Measurements from ENCODE around the gene UBE2L3.
"Not testable (repeated sequence)": the region's sequence is repeated elsewhere in the genome, so short reads cannot be mapped to it uniquely, and the experiment has no call there.

UBE2L3 gene

DNA sequence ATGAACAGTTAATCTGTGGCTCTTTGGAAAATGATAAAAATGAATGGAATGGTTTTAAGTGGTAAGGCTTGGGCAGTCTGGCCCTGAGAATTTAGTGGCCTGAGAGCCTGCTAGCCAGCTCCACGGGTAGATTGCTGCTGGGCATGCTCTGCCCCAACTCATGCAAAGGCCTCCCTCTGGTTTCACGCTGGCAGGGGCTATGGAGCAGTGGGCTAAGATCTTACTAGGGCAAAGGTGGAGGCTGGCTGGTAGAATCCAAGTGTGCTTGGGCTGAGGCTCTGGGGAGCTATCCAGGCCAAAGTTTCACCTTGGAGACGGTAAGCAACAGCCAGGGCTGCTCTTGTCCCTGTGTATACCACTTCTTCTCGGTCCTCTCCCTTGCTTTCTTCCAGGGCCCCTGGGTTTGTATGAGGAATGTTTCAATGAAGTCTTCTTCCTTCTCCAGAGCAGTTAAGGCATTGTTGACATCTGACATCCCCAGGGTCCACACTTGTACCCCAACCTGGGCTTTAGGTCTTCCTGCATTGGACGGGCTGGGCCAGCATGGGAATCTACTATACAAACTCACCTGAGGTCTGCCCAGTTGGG is 27.4 kb downstream of the UBE2L3 start:
- TF ChIP-seq, protein P1, sequence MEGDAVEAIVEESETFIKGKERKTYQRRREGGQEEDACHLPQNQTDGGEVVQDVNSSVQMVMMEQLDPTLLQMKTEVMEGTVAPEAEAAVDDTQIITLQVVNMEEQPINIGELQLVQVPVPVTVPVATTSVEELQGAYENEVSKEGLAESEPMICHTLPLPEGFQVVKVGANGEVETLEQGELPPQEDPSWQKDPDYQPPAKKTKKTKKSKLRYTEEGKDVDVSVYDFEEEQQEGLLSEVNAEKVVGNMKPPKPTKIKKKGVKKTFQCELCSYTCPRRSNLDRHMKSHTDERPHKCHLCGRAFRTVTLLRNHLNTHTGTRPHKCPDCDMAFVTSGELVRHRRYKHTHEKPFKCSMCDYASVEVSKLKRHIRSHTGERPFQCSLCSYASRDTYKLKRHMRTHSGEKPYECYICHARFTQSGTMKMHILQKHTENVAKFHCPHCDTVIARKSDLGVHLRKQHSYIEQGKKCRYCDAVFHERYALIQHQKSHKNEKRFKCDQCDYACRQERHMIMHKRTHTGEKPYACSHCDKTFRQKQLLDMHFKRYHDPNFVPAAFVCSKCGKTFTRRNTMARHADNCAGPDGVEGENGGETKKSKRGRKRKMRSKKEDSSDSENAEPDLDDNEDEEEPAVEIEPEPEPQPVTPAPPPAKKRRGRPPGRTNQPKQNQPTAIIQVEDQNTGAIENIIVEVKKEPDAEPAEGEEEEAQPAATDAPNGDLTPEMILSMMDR (IDR thresholded peaks at IDR 0.05; ENCODE audit: insufficient read depth, low read length), result no peak
- TF ChIP-seq, protein P2, sequence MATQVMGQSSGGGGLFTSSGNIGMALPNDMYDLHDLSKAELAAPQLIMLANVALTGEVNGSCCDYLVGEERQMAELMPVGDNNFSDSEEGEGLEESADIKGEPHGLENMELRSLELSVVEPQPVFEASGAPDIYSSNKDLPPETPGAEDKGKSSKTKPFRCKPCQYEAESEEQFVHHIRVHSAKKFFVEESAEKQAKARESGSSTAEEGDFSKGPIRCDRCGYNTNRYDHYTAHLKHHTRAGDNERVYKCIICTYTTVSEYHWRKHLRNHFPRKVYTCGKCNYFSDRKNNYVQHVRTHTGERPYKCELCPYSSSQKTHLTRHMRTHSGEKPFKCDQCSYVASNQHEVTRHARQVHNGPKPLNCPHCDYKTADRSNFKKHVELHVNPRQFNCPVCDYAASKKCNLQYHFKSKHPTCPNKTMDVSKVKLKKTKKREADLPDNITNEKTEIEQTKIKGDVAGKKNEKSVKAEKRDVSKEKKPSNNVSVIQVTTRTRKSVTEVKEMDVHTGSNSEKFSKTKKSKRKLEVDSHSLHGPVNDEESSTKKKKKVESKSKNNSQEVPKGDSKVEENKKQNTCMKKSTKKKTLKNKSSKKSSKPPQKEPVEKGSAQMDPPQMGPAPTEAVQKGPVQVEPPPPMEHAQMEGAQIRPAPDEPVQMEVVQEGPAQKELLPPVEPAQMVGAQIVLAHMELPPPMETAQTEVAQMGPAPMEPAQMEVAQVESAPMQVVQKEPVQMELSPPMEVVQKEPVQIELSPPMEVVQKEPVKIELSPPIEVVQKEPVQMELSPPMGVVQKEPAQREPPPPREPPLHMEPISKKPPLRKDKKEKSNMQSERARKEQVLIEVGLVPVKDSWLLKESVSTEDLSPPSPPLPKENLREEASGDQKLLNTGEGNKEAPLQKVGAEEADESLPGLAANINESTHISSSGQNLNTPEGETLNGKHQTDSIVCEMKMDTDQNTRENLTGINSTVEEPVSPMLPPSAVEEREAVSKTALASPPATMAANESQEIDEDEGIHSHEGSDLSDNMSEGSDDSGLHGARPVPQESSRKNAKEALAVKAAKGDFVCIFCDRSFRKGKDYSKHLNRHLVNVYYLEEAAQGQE (IDR thresholded peaks at IDR 0.05; ENCODE audit: insufficient replicate concordance, low read depth), result no peak
- TF ChIP-seq POLR2AphosphoS5 (IDR thresholded peaks at IDR 0.05; ENCODE audit: low read depth) (no peak), SPI1 (IDR thresholded peaks at IDR 0.05; ENCODE audit: borderline replicate concordance, low read depth) (no peak), GABPA (IDR thresholded peaks at IDR 0.05; ENCODE audit: low read depth) (no peak)
- no peak overlapping the region for H3K4me3 ChIP-seq (replicated peaks; ENCODE audit: insufficient read depth, low read length)
- DNase-seq (ENCODE audit: low read depth in 1 of 2, low spot score in 1 of 2), result no peak
- no peak overlapping the region for H3K27ac ChIP-seq (replicated peaks)
- H3K27me3 ChIP-seq (ENCODE audit: insufficient read depth, poor library complexity, severe bottlenecking), result no peaks in the 10 kb centered on the region

DNA sequence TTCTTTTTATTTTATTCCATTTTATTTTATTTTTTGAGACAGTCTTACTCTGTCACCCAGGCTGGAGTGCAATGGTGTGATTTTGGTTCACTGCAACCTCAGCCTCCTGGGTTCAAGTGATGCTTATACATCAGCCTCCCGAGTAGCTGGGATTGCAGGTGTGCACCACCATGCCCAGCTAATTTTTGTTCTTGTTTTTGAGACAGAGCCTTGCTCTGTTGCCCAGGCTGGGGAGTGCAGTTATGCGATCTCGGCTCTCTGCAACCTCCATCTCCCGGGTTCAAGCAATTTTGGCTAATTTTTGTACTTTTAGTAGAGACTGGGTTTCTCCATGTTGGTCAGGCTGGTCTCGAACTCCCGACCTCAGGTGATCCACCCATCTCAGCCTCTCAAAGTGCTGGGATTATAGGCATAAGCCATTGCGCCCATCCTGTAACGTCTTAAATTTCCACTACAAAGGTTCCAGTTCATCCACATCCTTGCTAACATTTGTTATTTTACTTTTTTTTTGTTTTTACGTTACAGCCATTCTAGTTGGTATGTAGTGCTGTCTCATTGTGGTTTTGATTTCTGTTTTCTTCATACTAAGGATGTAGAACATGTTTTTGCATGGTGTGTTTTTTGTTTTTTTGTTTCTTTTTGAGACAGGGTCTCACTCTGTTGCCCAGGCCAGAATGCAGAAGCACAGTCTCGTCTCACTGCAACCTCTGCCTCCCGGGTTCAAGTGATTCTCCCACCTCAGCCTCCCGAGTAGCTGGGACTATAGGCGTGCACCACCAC is 29.0 kb downstream of the UBE2L3 start:
- not testable (repeated sequence) for H3K27me3 ChIP-seq (ENCODE audit: insufficient read depth, poor library complexity, severe bottlenecking); DNase-seq (ENCODE audit: low read depth in 1 of 2, low spot score in 1 of 2)

DNA sequence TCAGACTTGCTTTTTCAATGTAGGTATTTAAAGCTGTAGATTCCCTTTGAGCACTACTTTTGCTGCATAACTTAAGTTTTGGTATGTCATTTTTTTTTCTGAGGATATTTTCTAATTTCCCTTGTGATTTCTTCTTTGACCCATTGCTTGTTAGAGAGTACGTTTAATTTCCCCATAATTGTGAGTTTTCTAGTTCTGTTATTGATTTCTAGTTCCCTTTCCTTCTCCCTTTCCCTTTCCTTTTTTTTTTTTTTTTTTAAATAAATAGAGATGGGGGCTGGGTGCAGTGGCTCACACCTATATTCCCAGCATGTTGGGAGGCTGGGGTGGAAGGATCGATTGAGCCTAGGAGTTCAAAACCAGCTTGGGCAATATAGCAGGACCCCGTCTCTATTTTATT is 30.8 kb downstream of the UBE2L3 start:
- no peaks in the 10 kb centered on the region for H3K27me3 ChIP-seq (ENCODE audit: insufficient read depth, poor library complexity, severe bottlenecking)
- DNase-seq (ENCODE audit: low read depth in 1 of 2, low spot score in 1 of 2), result no peak
- TF ChIP-seq, protein P1 (IDR thresholded peaks at IDR 0.05; ENCODE audit: insufficient read depth, low read length), result no peak
- TF ChIP-seq GABPA (IDR thresholded peaks at IDR 0.05; ENCODE audit: low read depth) (no peak), POLR2AphosphoS5 (IDR thresholded peaks at IDR 0.05; ENCODE audit: low read depth) (no peak), SPI1 (IDR thresholded peaks at IDR 0.05; ENCODE audit: borderline replicate concordance, low read depth) (no peak)
- TF ChIP-seq, protein P2 (IDR thresholded peaks at IDR 0.05; ENCODE audit: insufficient replicate concordance, low read depth), result no peak
- no peak overlapping the region for H3K4me3 ChIP-seq (replicated peaks; ENCODE audit: insufficient read depth, low read length)
- no peak overlapping the region for H3K27ac ChIP-seq (replicated peaks)

More for the DNA sequence above, 29.0 kb downstream of the UBE2L3 start:
- not testable (repeated sequence) for H3K4me3 ChIP-seq (replicated peaks; ENCODE audit: insufficient read depth, low read length); H3K27ac ChIP-seq (replicated peaks)

DNA sequence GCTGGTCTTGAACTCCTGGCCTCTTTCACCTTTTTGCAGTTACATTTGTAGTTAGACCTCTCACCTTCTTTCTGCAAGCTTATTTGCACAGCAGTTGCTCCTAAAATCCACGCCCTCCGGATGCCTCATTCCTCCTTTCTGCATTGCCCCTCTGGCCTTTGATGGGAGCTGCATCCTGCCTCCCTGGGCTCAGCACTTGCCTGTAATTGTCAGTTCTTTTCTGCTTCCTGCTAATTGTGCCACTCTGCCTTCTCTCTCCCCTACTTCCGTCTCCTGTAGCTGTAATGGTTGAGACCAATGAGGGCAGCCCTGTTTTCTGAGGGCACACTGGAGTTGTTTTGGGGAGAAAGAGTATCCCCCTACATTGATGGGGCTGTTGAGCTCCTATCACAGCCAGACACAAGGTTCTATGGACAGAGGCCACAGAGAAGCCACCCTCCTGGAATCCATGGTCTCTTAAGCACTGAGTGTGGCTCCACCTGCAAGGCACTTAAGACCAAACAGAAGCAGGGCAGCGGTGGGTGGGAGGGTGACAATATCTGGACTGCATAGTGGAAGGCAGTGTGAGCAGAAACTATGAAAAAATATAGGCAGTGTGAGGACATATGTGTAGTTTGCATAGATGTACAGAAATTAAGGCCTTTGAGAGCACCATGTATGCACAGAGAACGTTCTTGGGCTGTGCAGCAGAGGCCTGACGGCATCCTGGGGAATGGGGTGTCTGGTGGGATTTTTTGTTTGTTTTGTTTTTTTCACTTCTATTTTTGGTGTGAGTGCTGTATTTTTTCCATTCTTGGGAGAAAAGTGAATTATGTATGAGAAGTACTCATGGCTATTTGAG is 31.8 kb downstream of the UBE2L3 start:
- H3K27ac ChIP-seq (replicated peaks), result no peak overlapping the region
- TF ChIP-seq SPI1 (IDR thresholded peaks at IDR 0.05; ENCODE audit: borderline replicate concordance, low read depth), result no peak
- no peak for DNase-seq (ENCODE audit: low read depth in 1 of 2, low spot score in 1 of 2)
- no peaks in the 10 kb centered on the region for H3K27me3 ChIP-seq (ENCODE audit: insufficient read depth, poor library complexity, severe bottlenecking)
- no peak overlapping the region for H3K4me3 ChIP-seq (replicated peaks; ENCODE audit: insufficient read depth, low read length)
